Suppressor macrophage treated with lipopolysaccharide for 4 hours (primary cell): ENCODE results near the gene LNPEP.
A peak's percentile ranks its signal among the peaks of the same experiment; 100 is the strongest.
"Not testable (repeated sequence)": the region's sequence is repeated elsewhere in the genome, so short reads cannot be mapped to it uniquely, and the experiment has no call there.

Experiments used
- DNase-seq: peaks from one replicate; pipeline ENCODE4 v3.0.0-alpha.2; 2020

LNPEP gene

GRCh38 chr5:96930589-96930988 lies 5.3 kb upstream of the LNPEP start:
- no peak for DNase-seq

GRCh38 chr5:96931037-96931436 lies 4.8 kb upstream of the LNPEP start:
- not testable (repeated sequence) for DNase-seq

- peak; percentile 79 for DNase-seq
These were observed 4.3 kb upstream of the LNPEP start for GRCh38 chr5:96931605-96932004.

- DNase-seq, result no peak
These were observed 3.9 kb upstream of the LNPEP start for GRCh38 chr5:96932026-96932425.

- DNase-seq, result peak; percentile 61
These were observed 1.8 kb upstream of the LNPEP start for GRCh38 chr5:96933764-96934707.

- DNase-seq, result peak; percentile 96
These were observed 947 bp upstream of the LNPEP start for GRCh38 chr5:96934708-96935558.

- DNase-seq, result peak; percentile 60
These were observed 796 bp downstream of the LNPEP start for GRCh38 chr5:96936431-96937320.

- no peak for DNase-seq
These were observed 4.7 kb downstream of the LNPEP start for GRCh38 chr5:96940586-96940985.

- no peak for DNase-seq
These were observed 5.3 kb downstream of the LNPEP start for GRCh38 chr5:96941140-96941539.

GRCh38 chr5:96942078-96942477 lies 6.2 kb downstream of the LNPEP start:
- DNase-seq, result no peak

- DNase-seq, result no peak
These were observed 7.0 kb downstream of the LNPEP start for GRCh38 chr5:96942911-96943310.

- DNase-seq, result no peak
These were observed 7.9 kb downstream of the LNPEP start for GRCh38 chr5:96943799-96944198.

- no peak for DNase-seq
These were observed 9.4 kb downstream of the LNPEP start for GRCh38 chr5:96945144-96945897.

- no peak for DNase-seq
These were observed 10.5 kb downstream of the LNPEP start for GRCh38 chr5:96946381-96946780.

- no peak for DNase-seq
These were observed 16.4 kb downstream of the LNPEP start for GRCh38 chr5:96952118-96952750.

GRCh38 chr5:96952974-96953730 lies 17.3 kb downstream of the LNPEP start:
- no peak for DNase-seq

- no peak for DNase-seq
These were observed 21.6 kb downstream of the LNPEP start for GRCh38 chr5:96957254-96958049.

- no peak for DNase-seq
These were observed 23.1 kb downstream of the LNPEP start for GRCh38 chr5:96958977-96959376.

GRCh38 chr5:96961053-96961452 lies 25.2 kb downstream of the LNPEP start:
- peak; percentile 78 for DNase-seq

- DNase-seq, result no peak
These were observed 26.7 kb downstream of the LNPEP start for GRCh38 chr5:96962540-96962991.
